ENCODE measurements around the gene FASTK.

- TF ChIP-seq CSRNP3 (CRISPR knock-in tag; IDR thresholded peaks at IDR 0.05): no peak
- no peak for TF ChIP-seq ZC3H10 (CRISPR knock-in tag; IDR thresholded peaks at IDR 0.05)
- TF ChIP-seq GLIS3 (CRISPR knock-in tag; IDR thresholded peaks at IDR 0.05): no peak
- no peak for TF ChIP-seq ZFP3 (CRISPR knock-in tag; IDR thresholded peaks at IDR 0.05)
- no peak for TF ChIP-seq TCF4 (CRISPR knock-in tag; IDR thresholded peaks at IDR 0.05; ENCODE audit: borderline replicate concordance)
- no peak for TF ChIP-seq ZFP30 (CRISPR knock-in tag; IDR thresholded peaks at IDR 0.05)
- TF ChIP-seq TOX (CRISPR knock-in tag; IDR thresholded peaks at IDR 0.05; ENCODE audit: borderline replicate concordance): no peak
- TF ChIP-seq PATZ1 (CRISPR knock-in tag; IDR thresholded peaks at IDR 0.05; ENCODE audit: borderline replicate concordance): no peak
- TF ChIP-seq ZNF8 (CRISPR knock-in tag; IDR thresholded peaks at IDR 0.05): no peak
- no peak for TF ChIP-seq PPARA (CRISPR knock-in tag; IDR thresholded peaks at IDR 0.05; ENCODE audit: borderline replicate concordance)
- TF ChIP-seq ZNF70 (CRISPR knock-in tag; IDR thresholded peaks at IDR 0.05): no peak
- no peak for TF ChIP-seq POU6F1 (CRISPR knock-in tag; IDR thresholded peaks at IDR 0.05; ENCODE audit: borderline replicate concordance, low read depth)
Measured at GRCh38 chr7:151102991-151103390, 22.4 kb upstream of the FASTK start.

Data from SK-N-SH treated with all-trans-retinoic acid at 6 μM for 48 hours (cell line).